22Rv1 (cell line): ENCODE data around the gene FAM209B.
"Not testable (repeated sequence)": the region's sequence is repeated elsewhere in the genome, so short reads cannot be mapped to it uniquely, and the experiment has no call there.

Experiments used
- H3K27ac ChIP-seq: fragments of 450-650 bp; 2 replicates; pipeline ENCODE4 v1.5.1; 2017
- CTCF ChIP-seq: fragments of 450-650 bp; IDR thresholded peaks from 2 replicates; pipeline ENCODE4 v1.5.1; 2017; ENCODE audit warnings: mild to moderate bottlenecking
- ZFX ChIP-seq: fragments of 450-650 bp; IDR thresholded peaks from 2 replicates; pipeline ENCODE4 v1.6.1; 2017; ENCODE audit warnings: antibody characterized with exemption, borderline replicate concordance

Gene FAM209B

DNA sequence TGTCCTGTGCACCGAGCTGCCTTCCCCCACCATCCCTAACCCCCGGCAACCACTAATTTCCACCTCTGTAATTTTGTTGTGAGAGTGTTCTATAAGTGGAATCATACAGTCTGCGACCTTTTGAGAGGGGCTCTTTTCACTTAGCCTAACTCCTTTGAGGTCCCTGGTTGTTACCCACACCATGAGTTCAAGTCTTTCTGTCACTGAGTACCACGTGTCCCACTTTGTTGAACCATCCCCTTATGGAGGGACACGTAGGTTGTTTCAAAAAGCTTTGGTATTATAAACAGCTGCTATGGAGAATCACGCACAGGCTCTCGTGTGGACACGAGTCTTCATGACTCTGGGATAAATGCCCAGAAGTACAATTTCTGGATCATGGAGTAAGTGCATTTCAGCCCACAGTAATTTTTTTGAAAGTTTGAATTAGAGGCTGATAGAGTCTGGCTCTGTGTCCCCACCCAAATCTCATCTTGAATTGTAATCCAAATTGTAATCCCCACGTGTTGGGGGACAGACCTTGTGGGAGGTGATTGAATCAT is 9.5 kb downstream of the FAM209B start:
- TF ChIP-seq CTCF (no peak), ZFX (no peak)
- no peak overlapping the region for H3K27ac ChIP-seq

- no peak overlapping the region for H3K27ac ChIP-seq
- TF ChIP-seq ZFX: no peak
- TF ChIP-seq CTCF: no peak
These were observed 18.5 kb downstream of the FAM209B start for GRCh38 chr20:56551571-56551970.

GRCh38 chr20:56552911-56553629 is 20.0 kb downstream of the FAM209B start:
- TF ChIP-seq ZFX (no peak), CTCF (no peak)
- H3K27ac ChIP-seq: no peak overlapping the region

GRCh38 chr20:56554869-56555268 is 21.8 kb downstream of the FAM209B start:
- H3K27ac ChIP-seq: no peak overlapping the region
- no peak for TF ChIP-seq CTCF
- TF ChIP-seq ZFX: no peak

- TF ChIP-seq CTCF: no peak
- no peak for TF ChIP-seq ZFX
- no peak overlapping the region for H3K27ac ChIP-seq
These were observed 25.9 kb downstream of the FAM209B start for GRCh38 chr20:56558968-56559367.

DNA sequence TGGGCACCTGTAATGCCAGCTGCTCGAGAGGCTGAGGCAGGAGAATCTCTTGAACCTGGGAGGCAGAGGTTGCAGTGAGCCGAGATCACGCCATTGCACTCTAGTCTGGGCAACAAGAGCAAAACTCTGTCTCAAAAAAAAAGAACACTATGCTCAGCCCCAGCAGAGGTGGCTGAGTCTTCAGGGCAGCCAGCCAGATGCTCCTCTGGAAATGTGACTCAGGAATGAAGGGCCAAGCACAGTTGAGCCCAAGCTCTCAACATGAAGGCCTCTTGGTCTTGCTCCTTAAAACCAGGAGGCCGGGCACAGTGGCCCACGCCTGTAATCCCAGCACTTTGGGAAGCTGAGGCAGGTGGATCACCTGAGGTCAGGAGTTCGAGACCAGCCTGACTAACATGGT is 31.5 kb downstream of the FAM209B start:
- H3K27ac ChIP-seq: not testable (repeated sequence)

- TF ChIP-seq ZFX (no peak), CTCF (no peak)
- no peak overlapping the region for H3K27ac ChIP-seq
These were observed 32.5 kb downstream of the FAM209B start for GRCh38 chr20:56565511-56565910.

DNA sequence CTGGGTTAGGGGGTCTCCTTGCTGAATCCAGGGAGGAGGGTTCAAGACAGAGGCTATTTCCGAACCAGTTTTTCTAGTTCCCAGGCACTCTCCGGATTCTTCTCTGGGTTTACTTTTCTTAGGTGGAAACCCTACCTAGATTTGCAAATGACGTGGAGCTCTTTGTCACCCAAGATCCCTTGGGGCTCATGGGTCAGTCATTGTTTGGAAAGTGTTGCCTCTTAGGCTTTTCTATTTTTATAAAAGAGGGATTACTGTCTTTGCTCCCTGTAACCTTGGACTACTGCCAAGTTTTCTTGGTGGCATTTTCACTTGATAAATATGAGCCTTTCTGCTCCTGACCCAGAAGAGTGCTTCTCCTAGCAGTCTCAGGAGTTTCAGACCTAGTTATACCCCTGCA is 33.6 kb downstream of the FAM209B start:
- TF ChIP-seq ZFX (no peak), CTCF (no peak)
- no peak overlapping the region for H3K27ac ChIP-seq
